Measurements from ENCODE around the gene KSR1. TPM values are rescaled to one million over a fixed set of nuclear protein-coding genes. Genes with fewer than 3 reads are reported as not detected.

KSR1 gene
- total and polyA plus RNA-seq, 2 of the 4 experiments (the other 2 are of a cell fraction): 12.5 to 21.9 TPM

- H3K56ac ChIP-seq (ENCODE audit: extremely low read depth, insufficient read depth, low read length): no peak overlapping the region
- no peak overlapping the region for H3K4me3 ChIP-seq (ENCODE audit: insufficient read depth, low read depth, low read length)
- no peak overlapping the region for H3K9ac ChIP-seq (ENCODE audit: low read depth, low read length)
- H2BK20ac ChIP-seq (ENCODE audit: low read depth, low read length): no peak overlapping the region
- POLR2A ChIA-PET (ENCODE audit: unreplicated experiment): no interaction called here
- peaks cover 0 to 9% of the 10 kb centered on the region in 2 experiments; a peak in 2 of 4 replicates for H3K79me1 ChIP-seq (ENCODE audit: low read depth in 1 of 2, low read length in 2 of 2)
- in situ Hi-C loops (cut with MboI; ENCODE audit: low sequenced_read_pairs) (no loop called here), dilution Hi-C loops (cut with HindIII; ENCODE audit: low sequenced_read_pairs, unreplicated experiment) (no loop called here), intact Hi-C loops (cut with micrococcal nuclease) (loop anchor here (1.0 to 2.0 kb wide), 5 partner anchors 145 to 366 kb away; no protein-coding TSS in a partner anchor)
- no peak overlapping the region for H3K18ac ChIP-seq (ENCODE audit: low read depth, low read length)
- DNase-seq: no peak
- no peak overlapping the region for H2AFZ ChIP-seq (replicated peaks; ENCODE audit: low read length, poor library complexity)
- no peak overlapping the region for H3K27ac ChIP-seq (ENCODE audit: insufficient read depth, low read length)
- no peak overlapping the region for H4K5ac ChIP-seq (ENCODE audit: low read depth, low read length)
- H3K9me3 ChIP-seq (ENCODE audit: control insufficient read depth, insufficient read depth, low read length): no peaks in the 10 kb centered on the region
- H3K23ac ChIP-seq (ENCODE audit: low read depth, low read length): no peak overlapping the region
- H3K4me1 ChIP-seq (ENCODE audit: control insufficient read depth, insufficient read depth, low read length): peaks cover 2% of the 10 kb centered on the region; the same call in 1 of the 2 replicates
- no peak overlapping the region for H2BK120ac ChIP-seq (ENCODE audit: low read depth, low read length)
- WGBS, 2 experiments (ENCODE audit: extremely low coverage in 2 of 2, insufficient read length in 1 of 2): 92% methylated on average over 2 of the region's 2 CpGs; no CpG with 5 or more reads in 1 of the 2 experiments
- H4K91ac ChIP-seq (ENCODE audit: insufficient read depth, low read depth, low read length): no peak overlapping the region
- H4K20me1 ChIP-seq (ENCODE audit: insufficient read depth, low read length): no peaks in the 10 kb centered on the region; the same call in 1 of the 2 replicates
- TF ChIP-seq FOS (IDR thresholded peaks at IDR 0.05; ENCODE audit: low read depth, low read length) (no peak), CTCF (conservative IDR thresholded peaks at IDR 0.05; ENCODE audit: low read depth, low read length) (no peak), MXI1 (IDR thresholded peaks at IDR 0.05; ENCODE audit: borderline replicate concordance, low read depth, low read length) (no peak), RCOR1 (IDR thresholded peaks at IDR 0.05; ENCODE audit: insufficient replicate concordance, low read length) (no peak), RAD21 (IDR thresholded peaks at IDR 0.05; ENCODE audit: low read length) (no peak), RFX5 (IDR thresholded peaks at IDR 0.05; ENCODE audit: low read depth, low read length) (no peak), CHD1 (IDR thresholded peaks at IDR 0.05; ENCODE audit: low read depth, low read length) (no peak), CEBPB (IDR thresholded peaks at IDR 0.05; ENCODE audit: low read depth, low read length) (no peak), SMC3 (IDR thresholded peaks at IDR 0.05; ENCODE audit: low read depth, low read length) (no peak), MAFK (IDR thresholded peaks at IDR 0.05; ENCODE audit: low read depth, low read length) (no peak), BHLHE40 (IDR thresholded peaks at IDR 0.05; ENCODE audit: low read depth, low read length) (no peak), NFE2L2 (IDR thresholded peaks at IDR 0.05; ENCODE audit: low read depth, low read length) (no peak), MAZ (IDR thresholded peaks at IDR 0.05; ENCODE audit: borderline replicate concordance, low read depth, low read length) (no peak)
- TF ChIP-seq, protein P1, sequence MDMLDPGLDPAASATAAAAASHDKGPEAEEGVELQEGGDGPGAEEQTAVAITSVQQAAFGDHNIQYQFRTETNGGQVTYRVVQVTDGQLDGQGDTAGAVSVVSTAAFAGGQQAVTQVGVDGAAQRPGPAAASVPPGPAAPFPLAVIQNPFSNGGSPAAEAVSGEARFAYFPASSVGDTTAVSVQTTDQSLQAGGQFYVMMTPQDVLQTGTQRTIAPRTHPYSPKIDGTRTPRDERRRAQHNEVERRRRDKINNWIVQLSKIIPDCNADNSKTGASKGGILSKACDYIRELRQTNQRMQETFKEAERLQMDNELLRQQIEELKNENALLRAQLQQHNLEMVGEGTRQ (IDR thresholded peaks at IDR 0.05; ENCODE audit: low read depth, low read length): no peak
- TF ChIP-seq, protein P2, sequence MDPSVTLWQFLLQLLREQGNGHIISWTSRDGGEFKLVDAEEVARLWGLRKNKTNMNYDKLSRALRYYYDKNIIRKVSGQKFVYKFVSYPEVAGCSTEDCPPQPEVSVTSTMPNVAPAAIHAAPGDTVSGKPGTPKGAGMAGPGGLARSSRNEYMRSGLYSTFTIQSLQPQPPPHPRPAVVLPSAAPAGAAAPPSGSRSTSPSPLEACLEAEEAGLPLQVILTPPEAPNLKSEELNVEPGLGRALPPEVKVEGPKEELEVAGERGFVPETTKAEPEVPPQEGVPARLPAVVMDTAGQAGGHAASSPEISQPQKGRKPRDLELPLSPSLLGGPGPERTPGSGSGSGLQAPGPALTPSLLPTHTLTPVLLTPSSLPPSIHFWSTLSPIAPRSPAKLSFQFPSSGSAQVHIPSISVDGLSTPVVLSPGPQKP (IDR thresholded peaks at IDR 0.05; ENCODE audit: borderline replicate concordance, low read depth, low read length): no peak
- H2AK9ac ChIP-seq (replicated peaks; ENCODE audit: low read depth, low read length, poor library complexity): no peak overlapping the region
- no TSS peak for BruUV-seq (replicated peaks)
- peaks cover 71% of the 10 kb centered on the region for H3K36me3 ChIP-seq (ENCODE audit: control insufficient read depth, insufficient read depth, low read length)
- no peak overlapping the region for H2BK5ac ChIP-seq (ENCODE audit: low read depth, low read length, poor library complexity, severe bottlenecking)
- CTCF ChIA-PET: interaction anchor here (0.6 to 2.9 kb wide), 5 partner anchors 53 to 441 kb away, joined by 3 to 9 read pairs (median 4); no protein-coding TSS in a partner anchor
- ATAC-seq (ENCODE audit: low read depth): no peak
- no peaks in the 10 kb centered on the region for H3K27me3 ChIP-seq (ENCODE audit: control insufficient read depth, insufficient read depth, low read length)
- H2AK5ac ChIP-seq (ENCODE audit: low read depth, low read length): no peak overlapping the region
- no peaks in the 10 kb centered on the region for H3K9me1 ChIP-seq (ENCODE audit: insufficient read depth, low read length)
- H4K8ac ChIP-seq (ENCODE audit: low read depth in 2 of 2, low read length in 2 of 2): no peak overlapping the region
- no peak overlapping the region for H2BK15ac ChIP-seq (ENCODE audit: low read depth, low read length)
- no peak overlapping the region for H3K4me2 ChIP-seq (ENCODE audit: low read depth, low read length)
- no peak overlapping the region for H3K4ac ChIP-seq (ENCODE audit: low read depth, low read length)
- no peak overlapping the region for H3K14ac ChIP-seq (replicated peaks; ENCODE audit: low read depth, low read length)
These were observed 145.7 kb downstream of the KSR1 start for GRCh38 chr17:27601975-27602302.
